GM12875 (cell line): ENCODE results near the gene FRMPD1.

ENCODE experiments used
- H3K4me3 ChIP-seq: one replicate; pipeline ENCODE4 v1.5.1; 2011; ENCODE audit warnings: low read depth, low read length, control low read depth
- CTCF ChIP-seq: IDR thresholded peaks from 2 replicates; pipeline ENCODE4 v1.5.1; 2011; ENCODE audit warnings: low read depth, mild to moderate bottlenecking, control low read depth, inconsistent platforms, low read length, moderate library complexity, borderline replicate concordance; ENCODE audit not compliant: insufficient read depth

Gene FRMPD1

GRCh38 chr9:37632479-37632878 is 18.3 kb upstream of the FRMPD1 start:
- no peak overlapping the region for H3K4me3 ChIP-seq
- TF ChIP-seq CTCF: no peak

- no peak for TF ChIP-seq CTCF
- no peak overlapping the region for H3K4me3 ChIP-seq
Observed at GRCh38 chr9:37635808-37636207, 14.9 kb upstream of the FRMPD1 start.

GRCh38 chr9:37636511-37637448 is 14.0 kb upstream of the FRMPD1 start:
- TF ChIP-seq CTCF: no peak
- H3K4me3 ChIP-seq: no peak overlapping the region

GRCh38 chr9:37639109-37639762 is 11.5 kb upstream of the FRMPD1 start:
- no peak for TF ChIP-seq CTCF
- no peak overlapping the region for H3K4me3 ChIP-seq

GRCh38 chr9:37639841-37640240 is 10.9 kb upstream of the FRMPD1 start:
- no peak overlapping the region for H3K4me3 ChIP-seq
- TF ChIP-seq CTCF: no peak

- H3K4me3 ChIP-seq: no peak overlapping the region
- no peak for TF ChIP-seq CTCF
Observed at GRCh38 chr9:37640246-37640645, 10.5 kb upstream of the FRMPD1 start.
